Stimulated activated CD8-positive, alpha-beta memory T cell treated with anti-CD3 and anti-CD28 coated beads, Interleukin-15, amount 100 ng/mL, for 1 hour (primary cell): ENCODE data around the gene UTP11.
A peak's percentile ranks its signal among the peaks of the same experiment; 100 is the strongest.
"Not testable (repeated sequence)": the region's sequence is repeated elsewhere in the genome, so short reads cannot be mapped to it uniquely, and the experiment has no call there.

ENCODE experiments used
- DNase-seq: peaks from one replicate; pipeline ENCODE4 v3.0.0-alpha.2; 2020; ENCODE audit warnings: low read depth

UTP11 gene

DNA sequence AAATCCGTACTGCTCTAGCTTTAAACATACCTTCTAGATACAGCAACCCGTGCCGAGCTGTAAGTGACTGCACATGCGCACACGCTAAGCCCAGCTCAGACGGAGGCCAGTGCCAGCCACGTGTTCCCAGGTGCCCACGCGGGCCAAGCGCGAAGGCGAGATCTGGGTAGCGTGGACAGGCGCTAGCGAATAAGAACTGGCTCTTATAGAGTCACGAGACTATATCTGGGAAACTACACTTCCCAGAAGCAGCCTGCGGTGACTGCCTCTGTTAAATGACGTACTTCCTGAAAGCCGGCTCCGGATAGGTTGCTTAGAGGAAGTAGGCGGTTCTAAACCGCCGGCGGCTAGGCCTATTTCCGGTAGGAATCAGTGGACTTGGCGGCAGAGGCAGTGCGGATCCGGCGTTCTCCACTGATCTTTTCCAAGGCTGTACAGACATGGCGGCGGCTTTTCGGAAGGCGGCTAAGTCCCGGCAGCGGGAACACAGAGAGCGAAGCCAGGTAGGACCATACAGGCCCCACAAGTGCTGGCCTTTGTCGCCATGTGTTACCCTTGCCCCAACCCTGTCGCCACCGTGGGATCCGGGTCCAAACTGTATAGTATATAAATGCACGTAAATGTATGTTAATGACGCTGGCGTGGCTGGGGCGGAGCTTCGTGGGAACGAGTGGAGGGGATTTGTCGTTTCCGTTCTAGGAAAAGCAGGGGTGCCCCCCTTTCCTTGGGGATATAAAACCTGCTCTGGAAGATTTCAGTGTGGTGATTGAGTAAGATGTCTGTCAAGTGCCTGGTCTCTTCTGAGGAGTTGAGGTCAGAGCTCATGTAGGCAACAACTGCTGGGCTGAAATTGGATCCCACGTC, at the start of gene UTP11:
TSS of gene UTP11 (plus strand) at position 372 of the 864 bp plus-strand sequence. CDS start at position 441, 69 bp downstream.
- peak; percentile 77 for DNase-seq

GRCh38 chr1:37964106-37964505, 48.4 kb upstream of the UTP11 start:
- not testable (repeated sequence) for DNase-seq

DNA sequence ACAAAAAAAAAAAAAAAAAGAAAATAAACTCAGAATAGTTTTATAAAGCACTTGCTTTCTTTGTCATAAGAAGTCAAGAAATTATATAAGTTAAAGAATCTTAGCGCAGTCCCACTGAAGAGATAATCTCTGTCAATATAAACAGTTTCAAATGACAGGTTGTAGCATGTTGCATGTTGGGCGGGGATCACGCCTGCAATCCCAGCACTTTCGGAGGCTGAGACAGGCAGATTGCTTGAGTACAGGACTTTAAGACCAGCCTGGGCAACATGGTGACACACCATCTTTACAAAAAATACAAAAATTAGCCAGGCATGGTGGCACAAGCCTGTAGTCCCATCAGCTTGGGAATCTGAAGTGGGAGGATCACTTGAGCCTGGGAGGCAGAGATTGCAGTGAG, 47.2 kb upstream of the UTP11 start:
- DNase-seq: no peak

DNA sequence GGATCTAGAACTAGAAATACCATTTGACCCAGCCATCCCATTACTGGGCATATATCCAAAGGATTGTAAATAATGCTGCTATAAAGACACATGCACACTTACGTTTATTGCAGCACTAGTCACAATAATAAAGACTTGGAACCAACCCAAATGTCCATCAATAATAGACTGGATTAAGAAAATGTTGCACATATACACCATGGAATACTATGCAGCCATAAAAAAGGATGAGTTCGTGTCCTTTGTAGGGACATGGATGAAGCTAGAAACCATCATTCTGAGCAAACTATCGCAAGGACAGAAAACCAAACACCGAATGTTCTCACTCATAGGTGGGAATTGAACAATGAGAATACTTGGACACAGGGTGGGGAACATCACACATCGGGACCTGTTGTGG, 38.9 kb upstream of the UTP11 start:
- DNase-seq: not testable (repeated sequence)

DNA sequence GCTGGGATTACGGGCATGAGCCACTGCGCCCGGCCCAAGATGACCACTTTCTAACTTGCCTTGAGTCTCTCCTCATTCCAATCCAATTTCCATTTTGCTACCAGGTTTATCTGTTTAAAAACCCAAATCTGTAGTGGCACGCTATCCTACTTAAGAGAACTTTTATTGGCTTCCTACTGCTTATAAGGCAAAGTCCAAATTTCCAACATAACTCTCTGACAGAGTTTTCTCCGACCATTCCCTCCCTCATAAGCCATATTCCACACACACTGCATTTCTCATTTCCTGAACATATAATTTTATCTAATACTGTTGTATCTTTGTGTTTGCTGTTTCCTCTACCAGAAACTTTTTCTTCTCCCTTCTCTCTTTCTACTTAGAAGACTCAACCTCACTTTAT, 38.0 kb upstream of the UTP11 start:
- DNase-seq: no peak

GRCh38 chr1:37975083-37975482, 37.5 kb upstream of the UTP11 start:
- not testable (repeated sequence) for DNase-seq

DNA sequence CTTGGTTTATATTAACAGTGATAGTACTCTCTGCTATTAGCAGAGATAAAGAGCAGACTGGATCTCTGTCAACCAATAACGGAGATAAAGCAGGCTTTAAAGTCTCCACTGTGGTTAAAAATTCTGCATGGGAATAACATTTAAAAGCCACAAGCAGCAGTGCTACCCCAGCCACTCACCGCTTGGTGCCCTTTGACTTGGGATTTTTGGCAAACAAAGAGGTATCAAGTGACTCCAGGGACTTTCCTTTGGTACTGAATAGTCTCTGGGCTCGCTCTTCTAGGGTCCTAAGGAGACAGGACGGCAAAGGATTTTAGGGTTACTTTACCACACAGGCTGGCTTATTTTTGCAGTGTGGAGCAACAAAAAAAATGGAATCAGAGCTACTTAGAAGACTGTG, 34.0 kb upstream of the UTP11 start:
- DNase-seq: no peak

DNA sequence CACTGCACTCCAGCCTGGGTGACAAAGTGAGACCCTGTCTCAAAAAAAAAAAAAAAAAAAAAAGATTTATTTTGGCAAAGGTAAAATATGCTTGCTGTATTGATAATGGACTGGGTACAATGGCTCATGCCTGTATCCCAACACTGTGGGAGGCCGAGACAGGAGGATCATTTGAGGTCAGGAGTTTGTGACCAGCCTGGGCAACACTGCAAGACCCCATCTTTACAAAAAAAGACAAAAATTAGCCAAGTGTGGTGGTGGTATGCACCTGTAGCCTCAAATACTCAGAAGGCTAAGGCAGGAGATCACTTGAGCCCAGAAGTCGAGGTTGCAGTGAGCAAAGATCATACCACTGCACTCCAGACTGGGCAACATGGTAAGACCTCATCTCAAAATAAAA, 29.0 kb upstream of the UTP11 start:
- DNase-seq: no peak

GRCh38 chr1:37987679-37988078, 24.9 kb upstream of the UTP11 start:
- no peak for DNase-seq

- no peak for DNase-seq
These were observed 23.1 kb upstream of the UTP11 start for GRCh38 chr1:37989361-37989930.

GRCh38 chr1:37994886-37995566, 17.5 kb upstream of the UTP11 start:
- DNase-seq: no peak

DNA sequence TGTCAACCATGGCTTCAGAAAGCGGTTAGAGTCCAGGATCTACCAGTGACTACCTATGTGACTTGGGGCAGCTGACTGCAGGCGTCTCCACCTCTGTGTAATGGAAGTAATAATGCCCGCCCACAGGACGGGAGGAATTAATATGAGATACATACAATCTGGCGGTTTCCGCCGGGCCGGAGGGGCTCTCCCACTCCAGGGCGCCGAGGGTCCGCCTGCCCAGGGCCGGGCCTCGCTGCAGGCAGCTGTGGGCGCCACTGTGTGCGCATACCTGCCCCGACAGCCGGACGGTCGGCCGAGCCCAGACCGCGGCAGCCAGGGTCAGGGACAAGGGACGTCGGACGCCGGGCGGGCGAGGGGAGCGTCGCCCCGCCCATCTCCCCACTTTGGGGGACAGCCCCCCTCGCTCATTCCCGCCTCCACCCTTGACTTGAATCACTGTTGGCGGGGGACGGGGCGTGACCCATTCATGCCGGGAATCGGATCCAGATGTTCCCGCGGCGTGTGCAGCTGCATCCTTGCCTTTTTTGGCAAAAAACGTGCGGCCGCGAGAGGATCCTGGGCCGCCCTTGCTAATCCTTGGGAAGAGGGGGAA, 16.7 kb upstream of the UTP11 start:
- DNase-seq: no peak

DNA sequence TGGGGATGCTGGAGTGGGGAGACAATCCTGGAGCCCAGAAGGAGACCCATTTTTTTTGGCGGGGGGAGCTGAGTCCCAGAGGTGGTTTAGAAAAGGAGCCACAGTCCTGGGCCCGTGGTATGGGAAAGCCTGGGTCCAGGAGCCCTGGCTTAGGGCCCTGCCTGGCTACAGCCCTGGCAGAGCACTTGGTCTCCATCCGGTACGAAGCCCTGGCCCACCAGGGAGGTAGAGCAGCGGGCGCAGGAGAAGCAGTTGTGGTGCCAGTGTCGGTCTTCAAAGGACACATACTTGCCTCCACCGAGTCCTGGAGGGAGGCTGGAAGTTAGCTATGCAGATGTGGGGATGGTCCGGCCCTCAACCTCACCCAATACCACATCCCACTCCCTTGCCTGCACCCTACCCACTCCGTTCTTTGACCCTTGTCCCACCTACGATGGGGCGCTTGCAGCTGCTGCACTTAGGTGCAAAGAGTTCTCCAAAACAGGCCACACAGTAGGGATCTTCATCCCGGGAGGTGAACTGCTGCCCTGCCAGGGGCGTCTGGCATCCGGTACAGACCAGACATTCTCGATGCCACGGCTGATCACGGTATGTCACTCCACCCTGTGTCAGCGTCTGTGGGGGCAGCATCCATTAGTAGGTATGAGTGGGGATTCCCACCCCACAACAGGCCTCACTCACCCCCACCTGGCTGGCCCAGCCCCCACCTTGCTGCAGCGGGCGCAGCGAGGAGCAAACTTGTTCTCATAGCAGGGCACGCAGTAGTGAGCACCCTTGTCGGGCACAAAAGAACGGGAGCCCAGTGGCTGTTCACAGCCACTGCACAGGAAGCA, 15.1 kb upstream of the UTP11 start:
- no peak for DNase-seq

DNA sequence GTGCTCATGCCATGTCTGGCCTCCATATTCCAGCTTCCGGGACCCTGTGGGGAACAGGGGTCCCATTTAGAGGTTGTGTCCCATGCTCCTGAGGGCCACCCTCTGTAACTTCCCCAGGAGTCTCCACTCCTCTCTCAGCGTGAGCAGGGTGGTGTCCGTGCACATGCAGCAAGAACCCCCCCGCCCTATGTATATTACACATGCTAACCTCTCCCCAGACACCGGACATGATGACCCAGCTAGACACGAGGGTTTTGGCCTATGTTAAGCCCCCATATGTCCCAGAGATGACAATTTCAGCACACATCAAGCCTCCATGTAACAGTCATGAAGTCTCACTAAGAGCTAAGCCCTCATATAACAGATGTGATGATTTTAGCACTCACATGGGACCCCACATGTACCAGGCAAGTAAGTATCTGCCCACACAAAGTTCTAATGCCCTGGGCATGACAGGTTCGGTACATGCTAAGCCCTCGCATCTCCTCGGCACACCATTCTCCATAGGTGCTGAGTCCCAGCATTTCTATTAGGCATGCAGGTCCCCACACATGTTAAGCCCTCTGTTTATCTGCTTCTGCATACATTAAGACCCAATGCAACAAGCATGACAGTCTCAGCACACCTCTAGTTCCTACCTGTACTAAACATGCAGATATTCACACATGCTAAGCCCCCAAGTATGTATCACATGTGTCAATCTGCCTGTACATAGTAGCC, 14.3 kb upstream of the UTP11 start:
- no peak for DNase-seq

- no peak for DNase-seq
These were observed 13.6 kb upstream of the UTP11 start for GRCh38 chr1:37998913-37999429.

DNA sequence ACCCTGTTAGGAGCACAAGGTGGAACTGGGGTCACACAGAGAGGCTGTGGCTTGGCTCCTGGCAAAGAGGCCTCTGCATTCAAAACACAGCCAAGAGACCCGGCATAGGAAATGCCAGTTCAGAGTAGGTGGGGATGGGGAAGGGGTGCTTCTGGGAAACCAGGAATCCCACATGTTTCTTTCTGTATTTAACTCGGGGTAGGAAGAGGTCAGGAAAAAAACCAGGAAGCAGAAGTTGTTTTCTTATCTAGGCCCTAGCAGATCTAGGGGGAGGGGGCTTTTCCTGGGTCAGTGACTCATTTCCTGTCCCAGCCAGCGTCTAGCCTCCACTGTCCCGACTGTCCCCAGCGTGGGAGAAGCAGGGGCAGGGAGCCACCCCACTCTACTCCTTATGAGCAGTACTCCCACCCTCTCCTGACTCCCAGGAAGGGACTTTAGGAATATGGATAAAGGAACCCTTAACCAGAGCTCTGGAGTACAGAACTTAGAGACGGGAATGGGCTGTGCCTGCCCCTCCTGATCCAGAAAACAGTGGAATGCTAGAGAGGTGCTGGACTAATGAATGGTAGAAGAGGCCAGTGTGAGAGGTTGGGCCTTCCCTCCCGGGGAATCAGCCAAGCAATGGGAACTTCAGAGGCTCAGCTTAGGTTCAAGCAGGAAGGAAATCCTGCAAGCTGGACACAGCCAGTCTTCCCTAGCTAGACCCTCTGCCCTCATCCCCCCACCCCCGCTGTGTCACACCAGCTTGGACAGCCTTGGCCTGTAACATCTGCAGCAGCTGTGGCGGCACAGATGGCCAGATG, 12.9 kb upstream of the UTP11 start:
- DNase-seq: no peak

GRCh38 chr1:38000233-38000528, 12.4 kb upstream of the UTP11 start:
- no peak for DNase-seq

DNA sequence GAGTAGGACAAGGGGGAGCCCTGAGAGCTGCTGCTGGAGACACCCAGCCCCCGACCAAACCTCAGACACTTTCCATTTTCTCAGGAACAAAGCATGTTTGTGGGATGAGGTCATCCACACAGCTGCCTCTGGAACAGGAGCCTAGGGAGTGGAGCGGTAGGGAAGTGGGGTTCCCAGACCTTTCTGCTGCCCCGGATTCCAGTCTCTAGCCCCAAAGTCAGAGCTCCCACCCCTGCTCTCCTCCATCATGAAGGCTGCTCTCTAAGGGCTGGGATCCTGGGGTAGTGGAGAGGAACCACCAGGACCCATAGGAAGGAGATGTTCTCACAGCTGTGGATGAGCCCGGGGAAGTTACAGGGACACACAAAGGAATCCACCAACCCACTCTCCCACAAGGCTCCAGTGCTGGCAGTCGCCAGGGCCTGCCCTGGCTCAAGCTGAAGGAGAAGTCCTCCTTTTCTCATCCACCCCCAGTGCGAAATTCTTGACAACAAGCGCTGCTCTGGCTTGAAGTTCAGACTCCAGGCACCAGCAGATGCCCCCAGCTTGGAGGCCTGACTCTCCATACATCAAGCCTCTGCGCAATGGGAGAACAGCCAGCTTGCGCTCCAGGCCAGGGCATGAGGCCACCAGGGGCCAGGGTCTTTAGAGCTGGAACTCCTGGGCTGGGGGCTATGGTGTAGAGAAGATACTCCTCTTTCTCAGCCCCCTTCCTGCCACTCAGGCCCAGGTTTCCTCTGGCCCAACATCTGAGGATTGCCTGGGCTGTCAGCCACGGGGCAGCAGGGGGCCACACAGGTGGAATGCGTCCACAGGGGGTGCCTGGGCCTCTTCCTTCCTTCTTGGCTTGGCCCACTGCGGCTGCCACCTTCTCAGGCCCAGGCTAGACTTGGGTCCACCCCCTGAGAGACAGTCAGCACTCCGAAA, 11.7 kb upstream of the UTP11 start:
- no peak for DNase-seq
